ENCODE results near the gene GALM.
"Not testable (repeated sequence)": the region's sequence is repeated elsewhere in the genome, so short reads cannot be mapped to it uniquely, and the experiment has no call there.

GALM gene

GRCh38 chr2:38713338-38713737 lies 47.4 kb downstream of the GALM start:
- DNase-seq: no peak

GRCh38 chr2:38714941-38715340 lies 49.0 kb downstream of the GALM start:
- DNase-seq: not testable (repeated sequence)

- no peak for DNase-seq
These were observed 50.3 kb downstream of the GALM start for GRCh38 chr2:38716185-38716584.

- DNase-seq: no peak
These were observed 52.7 kb downstream of the GALM start for GRCh38 chr2:38718601-38719000.

- no peak for DNase-seq
These were observed 53.8 kb downstream of the GALM start for GRCh38 chr2:38719706-38720105.

GRCh38 chr2:38720613-38721241 lies 54.8 kb downstream of the GALM start:
- DNase-seq: no peak

- DNase-seq: no peak
These were observed 56.6 kb downstream of the GALM start for GRCh38 chr2:38722271-38723061.

- no peak for DNase-seq
These were observed 57.3 kb downstream of the GALM start for GRCh38 chr2:38723173-38723572.

GRCh38 chr2:38727661-38728060 lies 61.7 kb downstream of the GALM start:
- no peak for DNase-seq

- DNase-seq: no peak
These were observed 62.8 kb downstream of the GALM start for GRCh38 chr2:38728694-38729093.

- no peak for DNase-seq
These were observed 65.2 kb downstream of the GALM start for GRCh38 chr2:38731090-38731489.

- no peak for DNase-seq
These were observed 65.8 kb downstream of the GALM start for GRCh38 chr2:38731684-38732221.

- no peak for DNase-seq
These were observed 67.5 kb downstream of the GALM start for GRCh38 chr2:38733300-38733971.

GRCh38 chr2:38734299-38735058 lies 68.6 kb downstream of the GALM start:
- DNase-seq: no peak

GRCh38 chr2:38735999-38736320 lies 70.0 kb downstream of the GALM start:
- no peak for DNase-seq

GRCh38 chr2:38737000-38737698 lies 71.2 kb downstream of the GALM start:
- DNase-seq: peak; percentile 23

GRCh38 chr2:38737925-38738324 lies 72.0 kb downstream of the GALM start:
- DNase-seq: no peak

- DNase-seq: no peak
These were observed 73.6 kb downstream of the GALM start for GRCh38 chr2:38739524-38739923.

GRCh38 chr2:38740851-38741731 lies 75.2 kb downstream of the GALM start:
- peak; percentile 9 for DNase-seq

GRCh38 chr2:38742797-38743559 lies 77.1 kb downstream of the GALM start:
- no peak for DNase-seq

Measured in NCI-H69 (cell line).